Right atrium auricular region (tissue), 2 donors: ENCODE data around the gene CELSR3. TPM values are rescaled to one million over a fixed set of nuclear protein-coding genes. Genes with fewer than 3 reads are reported as not detected.

Source experiments
- DNase-seq: peaks from one replicate; pipeline ENCODE4 v3.0.0-alpha.2; 2019; ENCODE audit warnings: low spot score
- H3K27ac ChIP-seq, 2 donors: fragments of 200-600 bp; sonication (generic); 1 replicate in 1 of 2; 2 replicates in 1 of 2; pipeline ENCODE4 v1.5.1; 2016 to 2019
- H3K27me3 ChIP-seq, 2 donors: fragments of 200-600 bp; sonication (generic); one replicate each; pipeline versions ENCODE4 v1.5.1 to v1.6.0; 2017 to 2019
- H3K36me3 ChIP-seq: fragments of 200-600 bp; sonication (generic); one replicate; pipeline ENCODE4 v1.5.1; 2016
- H3K4me1 ChIP-seq, 2 donors: fragments of 200-600 bp; sonication (generic); one replicate each; pipeline versions ENCODE4 v1.5.1 to v1.6.0; 2017 to 2019
- H3K4me3 ChIP-seq, 2 donors: fragments of 200-600 bp; sonication (generic); 1 replicate in 1 of 2; 2 replicates in 1 of 2; pipeline ENCODE4 v1.5.1; 2017 to 2019; ENCODE audit warnings: mild to moderate bottlenecking in 1 of 2, moderate library complexity in 1 of 2
- H3K9me3 ChIP-seq, 2 donors: fragments of 200-600 bp; sonication (generic); one replicate each; pipeline ENCODE4 v1.5.1; 2019
- CTCF ChIP-seq, 2 donors: fragments of 200-600 bp; sonication (generic); IDR thresholded peaks; one replicate each; pipeline ENCODE4 v1.5.1; 2019; ENCODE audit warnings: antibody characterized with exemption in 2 of 2
- total RNA-seq, 2 donors: library from RNA; depleted of rRNA; stranded (reverse); fragments of >200 nt; gene quantifications; one replicate each; pipeline ENCODE4 v1.1.0, GENCODE V29; 2016

Gene CELSR3
- total RNA-seq, 2 donors from 2014 or later, result 0.11 to 0.59 TPM

- Histone ChIP-seq H3K9me3 (no peaks in the 10 kb centered on the region), H3K27me3 (no peaks in the 10 kb centered on the region), H3K27ac (no peak overlapping the region), H3K4me3 (no peak overlapping the region), H3K4me1 (peaks cover 0 to 5% of the 10 kb centered on the region in 2 donors), H3K36me3 (no peaks in the 10 kb centered on the region)
- TF ChIP-seq CTCF (IDR thresholded peaks at IDR 0.05), result no peak
- no peak for DNase-seq
Observed at GRCh38 chr3:48650723-48651122, 12.0 kb downstream of the CELSR3 start.

GRCh38 chr3:48648188-48648850 is 14.4 kb downstream of the CELSR3 start:
- no peak for TF ChIP-seq CTCF (IDR thresholded peaks at IDR 0.05)
- H3K4me3 ChIP-seq, result no peak overlapping the region
- no peaks in the 10 kb centered on the region for H3K4me1 ChIP-seq
- H3K27ac ChIP-seq, result no peak overlapping the region
- no peaks in the 10 kb centered on the region for H3K36me3 ChIP-seq
- no peaks in the 10 kb centered on the region for H3K9me3 ChIP-seq
- DNase-seq, result no peak
- H3K27me3 ChIP-seq, result no peaks in the 10 kb centered on the region

- H3K36me3 ChIP-seq, result no peaks in the 10 kb centered on the region
- no peak for TF ChIP-seq CTCF (IDR thresholded peaks at IDR 0.05)
Observed at GRCh38 chr3:48647714-48648113, 15.0 kb downstream of the CELSR3 start.

GRCh38 chr3:48644898-48645760 is 17.6 kb downstream of the CELSR3 start:
- Histone ChIP-seq H3K4me3 (no peak overlapping the region), H3K27ac (no peak overlapping the region), H3K27me3 (no peaks in the 10 kb centered on the region), H3K36me3 (no peaks in the 10 kb centered on the region), H3K4me1 (no peaks in the 10 kb centered on the region), H3K9me3 (no peaks in the 10 kb centered on the region)
- no peak for TF ChIP-seq CTCF (IDR thresholded peaks at IDR 0.05)
- DNase-seq, result no peak

More at GRCh38 chr3:48647714-48648113, 15.0 kb downstream of the CELSR3 start:
- Histone ChIP-seq H3K27me3 (no peaks in the 10 kb centered on the region), H3K27ac (no peak overlapping the region), H3K4me1 (no peaks in the 10 kb centered on the region), H3K9me3 (no peaks in the 10 kb centered on the region), H3K4me3 (no peak overlapping the region)
- DNase-seq, result no peak

- TF ChIP-seq CTCF (IDR thresholded peaks at IDR 0.05), result no peak
- no peak for DNase-seq
- Histone ChIP-seq H3K27me3 (no peaks in the 10 kb centered on the region), H3K4me3 (no peak overlapping the region), H3K9me3 (no peaks in the 10 kb centered on the region), H3K27ac (no peak overlapping the region), H3K36me3 (no peaks in the 10 kb centered on the region), H3K4me1 (no peaks in the 10 kb centered on the region)
Observed at GRCh38 chr3:48642605-48643004, 20.1 kb downstream of the CELSR3 start.
